HT1080 (cell line): ENCODE measurements around the gene FER. TPM values are rescaled to one million over a fixed set of nuclear protein-coding genes. Genes with fewer than 3 reads are reported as not detected.
"Not testable (repeated sequence)": the region's sequence is repeated elsewhere in the genome, so short reads cannot be mapped to it uniquely, and the experiment has no call there.

Experiments used
- DNase-seq: peaks from one replicate; pipeline ENCODE4 v3.0.0-alpha.2; 2015; ENCODE audit warnings: low read depth
- total RNA-seq: library from RNA; depleted of rRNA; stranded (reverse); fragments of >200 nt; shearing (Covaris generic); gene quantifications from 2 replicates; pipeline ENCODE4 v1.2.3, GENCODE V29; 2014

The FER gene
- total RNA-seq, 1 experiment from 2014 or later, result 25.2 TPM

DNA sequence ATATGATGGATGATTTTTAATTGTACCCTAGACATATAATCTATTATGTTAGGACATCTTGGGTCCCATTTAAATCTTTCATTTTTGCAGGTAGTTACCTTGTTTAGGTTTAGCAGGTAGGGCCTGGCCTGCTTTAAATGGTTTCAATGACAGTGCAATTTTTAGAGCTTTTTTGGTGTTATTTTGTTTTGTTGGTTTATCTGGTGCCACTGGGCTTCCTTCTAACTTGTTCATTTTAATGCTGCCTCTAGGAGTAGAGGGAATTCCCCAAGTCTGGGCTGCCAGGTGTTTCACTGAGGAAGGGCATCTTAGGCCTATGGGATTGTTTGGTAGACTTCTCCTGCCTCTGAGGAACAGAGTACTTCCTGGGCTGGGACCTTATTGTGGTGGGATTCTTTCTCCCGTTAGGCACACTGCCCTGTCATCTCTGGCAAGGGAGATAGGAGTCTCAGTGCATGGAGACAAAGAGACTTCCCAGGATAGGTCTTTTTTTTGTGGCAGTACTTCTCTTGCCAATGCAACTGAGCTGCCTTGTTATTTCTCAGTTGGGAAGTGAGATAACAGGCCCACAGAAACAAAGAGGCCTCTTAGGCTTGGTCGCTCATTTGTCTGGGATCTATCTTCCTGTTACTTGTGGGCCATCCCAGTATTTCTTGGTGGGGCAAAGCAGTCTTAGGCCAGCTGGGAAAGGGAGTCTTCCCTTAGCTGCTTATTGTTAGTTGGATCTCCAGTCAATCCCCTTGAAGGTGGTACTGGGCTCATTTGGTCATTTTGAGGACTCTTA, 282.9 kb downstream of the FER start:
- no peak for DNase-seq

DNA sequence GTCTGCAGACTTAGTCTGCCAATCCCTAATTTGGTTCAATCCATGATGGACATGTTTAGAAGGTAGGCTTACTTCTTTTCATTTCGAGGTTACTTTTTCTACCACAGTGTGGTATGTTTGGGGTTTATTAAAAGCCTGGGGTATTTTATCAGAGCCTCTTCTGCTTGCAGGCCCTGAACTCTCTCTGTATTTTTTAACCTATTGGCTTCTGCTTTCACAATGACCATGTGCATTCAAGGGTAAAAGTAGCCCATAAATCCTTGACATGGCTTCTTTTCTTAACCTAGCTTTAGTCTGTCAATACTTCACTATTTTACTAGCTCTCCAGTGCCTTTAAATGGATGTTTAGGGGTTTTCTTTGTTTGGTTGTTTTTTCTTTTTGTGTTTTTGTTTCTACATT, 286.6 kb downstream of the FER start:
- DNase-seq, result no peak

GRCh38 chr5:109035436-109035835, 287.7 kb downstream of the FER start:
- DNase-seq, result no peak

- DNase-seq, result peak; percentile 26
These were observed 290.6 kb downstream of the FER start for GRCh38 chr5:109038209-109038840.

GRCh38 chr5:109041317-109041716, 293.6 kb downstream of the FER start:
- DNase-seq, result no peak

DNA sequence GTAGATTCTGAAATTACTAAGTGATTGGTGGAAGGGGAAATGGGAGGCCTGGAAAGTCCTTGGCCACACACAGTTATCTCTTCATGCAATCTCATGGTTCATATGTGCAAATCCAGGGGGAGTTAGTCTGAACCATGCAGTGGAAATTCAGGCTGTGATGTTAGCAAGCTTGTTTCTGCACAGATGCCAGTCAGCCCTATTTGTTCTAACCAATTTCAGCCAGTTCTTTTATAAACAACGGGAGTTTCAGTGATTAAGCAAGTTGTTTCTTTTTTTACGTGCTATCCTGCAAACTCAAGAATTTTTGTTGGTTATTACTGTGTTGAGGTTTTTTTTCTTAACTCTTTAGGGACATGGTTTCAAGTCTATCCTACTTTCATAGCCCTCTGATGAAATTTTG, 298.0 kb downstream of the FER start:
- no peak for DNase-seq

GRCh38 chr5:109049565-109049964, 301.9 kb downstream of the FER start:
- DNase-seq, result no peak

DNA sequence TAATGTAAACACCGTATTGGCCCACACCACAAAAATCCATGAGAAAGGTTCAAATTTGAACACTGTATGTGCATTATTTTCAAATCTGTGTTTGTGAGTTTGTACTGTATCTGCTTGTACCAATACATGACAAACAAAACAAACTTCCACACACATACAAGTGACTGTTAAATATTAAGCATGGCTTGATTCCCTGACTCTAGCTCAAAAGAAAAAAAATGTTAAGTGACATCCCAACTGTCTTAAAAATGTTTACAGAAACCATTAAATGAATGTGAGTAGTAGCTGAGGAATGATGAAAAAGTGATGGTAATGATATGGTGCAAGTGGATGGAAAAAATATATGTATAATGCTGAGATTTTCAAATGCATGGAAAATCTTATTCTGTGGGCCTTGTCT, 302.6 kb downstream of the FER start:
- not testable (repeated sequence) for DNase-seq

- DNase-seq, result not testable (repeated sequence)
These were observed 304.5 kb downstream of the FER start for GRCh38 chr5:109052216-109052615.

GRCh38 chr5:109053995-109054417, 306.3 kb downstream of the FER start:
- no peak for DNase-seq

DNA sequence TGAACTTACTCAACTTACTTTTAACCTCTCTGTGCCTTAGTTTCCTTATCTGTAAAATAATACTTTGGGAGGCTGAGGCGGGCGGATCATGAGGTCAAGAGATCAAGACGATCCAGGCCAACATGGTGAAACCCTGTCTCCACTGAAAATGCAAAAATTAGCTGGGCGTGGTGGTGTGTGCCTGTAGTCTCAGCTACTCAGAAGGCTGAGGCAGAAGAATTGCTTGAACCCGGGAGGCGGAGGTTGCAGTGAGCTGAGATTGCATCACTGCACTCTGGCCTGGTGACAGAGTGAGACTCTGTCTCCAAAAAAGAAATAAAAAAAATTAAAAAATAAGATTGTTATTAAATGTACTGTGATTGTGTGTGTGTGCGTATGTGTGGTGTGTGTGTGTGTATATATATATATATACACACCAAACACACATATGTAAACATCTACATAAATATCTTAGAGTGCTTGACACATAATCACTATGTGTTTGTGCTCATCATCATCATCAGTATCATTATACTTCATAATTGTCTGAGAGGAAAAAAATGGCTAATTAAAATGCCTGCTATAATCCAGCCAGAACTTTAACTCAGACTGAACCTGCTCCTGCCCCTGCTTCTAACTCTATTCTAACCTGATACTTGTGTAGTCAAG, 312.8 kb downstream of the FER start:
- no peak for DNase-seq

DNA sequence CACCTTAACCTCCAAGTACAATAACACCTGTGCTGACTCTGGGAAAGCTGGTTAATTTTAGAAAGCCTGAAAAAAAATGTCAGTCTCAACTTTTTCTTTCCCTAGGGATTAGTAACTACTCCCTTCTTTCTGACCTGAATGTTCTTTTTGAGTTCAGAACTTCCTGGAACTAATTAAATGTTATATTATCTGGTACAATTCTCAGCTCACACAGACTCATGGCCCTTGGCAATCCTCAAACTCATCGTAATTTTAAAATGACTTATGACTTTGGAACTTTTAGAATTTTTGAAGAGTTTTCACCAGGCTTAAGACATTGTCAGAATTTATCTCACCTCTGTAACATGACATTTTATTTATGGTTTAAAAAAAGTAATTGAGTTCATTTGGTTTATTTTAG, 315.0 kb downstream of the FER start:
- DNase-seq, result no peak

- no peak for DNase-seq
These were observed 315.5 kb downstream of the FER start for GRCh38 chr5:109063223-109063622.

GRCh38 chr5:109076741-109077140, 329.0 kb downstream of the FER start:
- DNase-seq, result no peak

GRCh38 chr5:109078448-109078847, 330.8 kb downstream of the FER start:
- no peak for DNase-seq

DNA sequence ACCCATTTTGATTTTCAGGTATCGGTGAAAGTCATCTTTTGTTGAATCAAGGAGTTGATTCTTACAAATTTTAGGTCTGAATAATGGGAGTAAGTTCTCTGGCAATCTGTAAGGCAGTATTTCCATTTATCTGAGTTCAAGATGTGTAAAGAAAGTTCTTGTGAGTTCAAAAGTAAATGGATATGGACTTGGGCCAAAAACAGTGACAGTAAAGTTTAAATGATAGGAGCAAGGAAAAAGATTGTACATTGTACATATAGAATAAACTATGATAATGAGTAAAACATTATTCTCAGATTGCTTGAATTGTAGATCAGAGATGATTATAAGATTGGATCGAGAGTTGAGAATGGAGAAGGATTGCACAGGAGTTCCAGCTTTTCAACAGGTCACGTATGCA, 332.8 kb downstream of the FER start:
- DNase-seq, result no peak

DNA sequence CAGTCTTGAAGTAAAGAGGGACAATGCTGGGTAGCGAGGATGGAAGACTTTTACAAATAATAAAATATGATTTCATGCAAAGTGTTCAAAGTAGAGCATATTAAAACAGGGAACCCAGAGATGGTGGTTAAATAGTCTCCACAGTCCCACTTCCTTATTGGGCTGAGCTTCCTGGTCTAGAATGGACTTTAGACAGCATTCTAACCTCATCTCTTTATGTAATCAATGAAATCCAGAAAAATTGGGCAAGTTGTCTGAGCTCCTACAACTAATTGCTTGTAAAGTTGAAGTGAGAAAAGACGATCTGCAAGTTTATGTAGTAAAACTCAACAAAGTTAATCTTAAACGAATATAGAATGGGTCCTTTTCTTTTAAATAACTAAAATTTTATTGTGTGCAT, 333.2 kb downstream of the FER start:
- no peak for DNase-seq

- no peak for DNase-seq
These were observed 336.2 kb downstream of the FER start for GRCh38 chr5:109083937-109084336.

DNA sequence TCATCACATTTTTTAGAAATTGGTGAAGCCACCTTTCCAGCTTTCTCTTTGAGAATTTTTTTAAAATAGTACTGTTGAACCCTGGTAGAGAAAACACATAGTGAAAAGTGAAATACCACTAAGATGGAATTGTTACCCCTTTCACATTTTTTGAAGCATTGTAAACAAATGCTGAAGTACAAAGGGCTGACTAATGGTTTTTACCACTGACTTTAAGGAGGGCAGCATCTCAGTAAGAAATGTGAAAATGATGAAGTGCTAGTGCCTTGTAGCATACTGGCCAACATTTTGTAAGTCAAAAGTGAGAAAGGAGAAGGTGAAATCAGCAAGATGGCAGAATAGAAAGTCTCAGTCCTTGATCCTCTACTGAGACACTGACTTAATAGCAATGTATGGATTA, 341.5 kb downstream of the FER start:
- DNase-seq, result no peak

- no peak for DNase-seq
These were observed 351.4 kb downstream of the FER start for GRCh38 chr5:109099081-109099480.

DNA sequence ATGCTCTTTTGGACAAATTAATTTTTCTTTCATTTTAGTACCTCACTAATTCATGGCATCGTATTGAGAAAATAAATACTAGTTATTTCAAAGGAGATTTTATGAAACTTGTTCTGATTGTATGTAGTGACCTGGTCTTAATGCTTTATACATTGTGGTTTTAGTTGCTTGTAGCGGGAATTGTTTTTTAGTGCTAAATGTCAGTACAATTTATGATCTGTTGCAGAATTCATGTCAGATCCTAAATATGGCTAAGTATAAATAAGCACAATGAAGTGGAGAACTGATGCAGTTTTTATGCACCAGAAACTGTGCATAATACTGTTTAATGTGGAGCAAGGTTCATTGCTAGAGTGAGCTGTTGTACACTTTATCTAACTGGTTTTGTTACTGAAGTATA, 353.3 kb downstream of the FER start:
- DNase-seq, result no peak

GRCh38 chr5:109102096-109102690, 354.5 kb downstream of the FER start:
- DNase-seq, result no peak
